ENCODE results near the gene ST7. TPM values are rescaled to one million over a fixed set of nuclear protein-coding genes. Genes with fewer than 3 reads are reported as not detected.

ST7 gene
- polyA plus RNA-seq, 2 of the 4 experiments (the other 2 are of a cell fraction) = 16.2 to 26.0 TPM

DNA sequence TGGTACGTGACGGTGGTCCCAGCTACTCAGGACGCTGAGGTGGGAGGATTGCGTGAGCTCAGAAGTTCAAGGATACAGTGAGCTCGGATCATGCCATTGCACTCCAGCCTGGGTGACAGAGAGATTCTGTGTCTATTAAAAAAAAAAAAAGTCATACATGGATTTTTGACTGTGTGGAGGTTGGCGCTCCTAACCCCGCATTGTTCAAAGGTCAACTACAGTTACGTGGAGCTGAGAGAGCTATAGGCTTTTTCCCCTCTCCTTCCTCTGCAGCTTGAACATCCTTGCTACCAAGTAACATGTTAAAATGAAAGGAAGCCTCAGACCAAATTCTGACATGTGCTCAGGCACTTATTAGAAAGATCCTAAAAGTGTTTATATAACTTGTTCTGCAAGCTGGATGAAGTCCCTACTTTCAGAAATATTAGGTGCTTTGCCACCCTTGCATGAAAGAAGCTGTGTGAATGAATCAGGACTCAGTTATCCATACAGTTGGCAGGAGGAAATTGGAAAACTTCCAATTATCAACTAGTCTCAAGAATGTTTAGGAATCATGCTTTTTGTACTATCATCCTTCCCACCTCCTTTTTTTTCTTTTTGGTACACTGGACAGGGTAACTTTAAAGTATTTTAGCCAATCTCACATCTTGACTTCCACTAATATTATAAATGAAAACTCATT is 12.5 kb upstream of the ST7 start:
- no peaks in the 10 kb centered on the region for H3K4me1 ChIP-seq
- POLR2A ChIA-PET = no interaction called here
- H3K4me2 ChIP-seq = no peak overlapping the region
- no peak for TF ChIP-seq EHF (CRISPR knock-in tag; IDR thresholded peaks at IDR 0.05)
- ATAC-seq = no peak
- no peak overlapping the region for H3K27ac ChIP-seq
- no peaks in the 10 kb centered on the region for H3K9me3 ChIP-seq
- FAIRE-seq = no peak
- WGBS (ENCODE audit: missing lambda C conversion rate) = 82% methylated on average over 8 of the region's 8 CpGs
- no peak overlapping the region for H3K4me3 ChIP-seq
- no peak for DNase-seq (ENCODE audit: low read depth in 1 of 2, low spot score in 1 of 2)
- CTCF ChIA-PET = interaction anchor here (0.6 to 5.6 kb wide), 2 partner anchors 11 to 165 kb away, joined by 3 to 47 read pairs; no protein-coding TSS in a partner anchor

DNA sequence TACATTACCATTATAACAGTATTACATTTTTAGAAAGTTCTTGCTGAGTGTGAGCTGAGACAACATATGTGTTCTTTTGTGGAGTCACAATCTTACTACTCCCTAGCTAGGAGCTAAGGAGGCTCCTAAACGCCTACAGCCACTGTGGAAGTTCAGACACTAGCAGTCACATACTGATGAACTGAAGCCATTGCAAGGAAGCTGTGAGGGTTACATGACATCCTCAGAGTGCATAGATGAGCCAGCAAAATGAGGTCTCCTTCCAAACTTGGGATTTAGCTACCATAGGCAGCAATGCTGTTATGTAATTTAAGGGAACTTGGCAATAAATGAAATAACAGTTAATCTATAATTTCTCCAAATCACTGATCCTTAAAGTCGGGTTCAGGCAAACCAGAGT is 10.8 kb upstream of the ST7 start:
- DNase-seq (ENCODE audit: low read depth in 1 of 2, low spot score in 1 of 2) (no peak), FAIRE-seq (peak; percentile 32), ATAC-seq (no peak)
- Histone ChIP-seq H3K4me2 (no peak overlapping the region), H3K9me3 (no peaks in the 10 kb centered on the region), H3K4me3 (no peak overlapping the region), H3K27ac (no peak overlapping the region), H3K4me1 (no peaks in the 10 kb centered on the region)
- CTCF ChIA-PET = interaction anchor here (1.4 to 5.6 kb wide), 2 partner anchors 11 to 13 kb away, joined by 3 to 47 read pairs; partner anchors contain the start of gene ST7
- POLR2A ChIA-PET = interaction anchor here (0.6 kb wide), 1 partner anchor 12 kb away, joined by 3 read pairs; no protein-coding TSS in a partner anchor
- 61% methylated on average over 2 of the region's 2 CpGs for WGBS (ENCODE audit: missing lambda C conversion rate)
- TF ChIP-seq, protein P1, sequence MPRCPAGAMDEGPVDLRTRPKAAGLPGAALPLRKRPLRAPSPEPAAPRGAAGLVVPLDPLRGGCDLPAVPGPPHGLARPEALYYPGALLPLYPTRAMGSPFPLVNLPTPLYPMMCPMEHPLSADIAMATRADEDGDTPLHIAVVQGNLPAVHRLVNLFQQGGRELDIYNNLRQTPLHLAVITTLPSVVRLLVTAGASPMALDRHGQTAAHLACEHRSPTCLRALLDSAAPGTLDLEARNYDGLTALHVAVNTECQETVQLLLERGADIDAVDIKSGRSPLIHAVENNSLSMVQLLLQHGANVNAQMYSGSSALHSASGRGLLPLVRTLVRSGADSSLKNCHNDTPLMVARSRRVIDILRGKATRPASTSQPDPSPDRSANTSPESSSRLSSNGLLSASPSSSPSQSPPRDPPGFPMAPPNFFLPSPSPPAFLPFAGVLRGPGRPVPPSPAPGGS (IDR thresholded peaks at IDR 0.05) = no peak

DNA sequence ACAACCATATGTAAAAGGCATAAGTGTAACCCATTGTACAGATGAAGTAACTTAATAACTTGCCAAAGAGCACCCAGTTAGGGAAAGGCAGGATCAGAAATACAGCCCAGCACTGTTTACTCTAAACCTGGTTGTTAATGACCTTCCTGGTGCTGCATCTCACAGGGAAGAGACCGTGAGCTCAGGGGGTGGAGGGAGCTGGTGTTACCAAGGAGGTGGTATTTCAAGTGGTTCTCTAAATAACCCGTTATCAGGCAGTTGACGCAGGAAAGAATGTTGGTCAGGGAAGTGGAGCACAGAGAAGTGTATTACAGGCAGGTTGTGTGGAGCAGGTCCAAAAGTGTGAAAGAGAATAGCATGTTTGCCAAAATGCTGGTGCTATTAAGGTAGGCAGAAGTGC is 4.4 kb upstream of the ST7 start:
- ChIA-PET CTCF (interaction anchor here (1.8 kb wide), 1 partner anchor 19 kb away, joined by 5 read pairs; no protein-coding TSS in a partner anchor), POLR2A (no interaction called here)
- H3K4me1 ChIP-seq = peaks cover 10% of the 10 kb centered on the region; the same call in 2 of the 3 replicates
- no peak overlapping the region for H3K27ac ChIP-seq
- no peak overlapping the region for H3K4me2 ChIP-seq
- H3K9me3 ChIP-seq = no peaks in the 10 kb centered on the region
- no peak overlapping the region for H3K4me3 ChIP-seq
- FAIRE-seq (no peak), ATAC-seq (no peak), DNase-seq (ENCODE audit: low read depth in 1 of 2, low spot score in 1 of 2) (no peak)
- no peak for TF ChIP-seq SMC3 (IDR thresholded peaks at IDR 0.05)
- TF ChIP-seq RCOR1 (IDR thresholded peaks at IDR 0.05; ENCODE audit: low read depth, low read length) = no peak
- no peak for TF ChIP-seq FOXS1 (CRISPR knock-in tag; IDR thresholded peaks at IDR 0.05)
- TF ChIP-seq, protein P2, sequence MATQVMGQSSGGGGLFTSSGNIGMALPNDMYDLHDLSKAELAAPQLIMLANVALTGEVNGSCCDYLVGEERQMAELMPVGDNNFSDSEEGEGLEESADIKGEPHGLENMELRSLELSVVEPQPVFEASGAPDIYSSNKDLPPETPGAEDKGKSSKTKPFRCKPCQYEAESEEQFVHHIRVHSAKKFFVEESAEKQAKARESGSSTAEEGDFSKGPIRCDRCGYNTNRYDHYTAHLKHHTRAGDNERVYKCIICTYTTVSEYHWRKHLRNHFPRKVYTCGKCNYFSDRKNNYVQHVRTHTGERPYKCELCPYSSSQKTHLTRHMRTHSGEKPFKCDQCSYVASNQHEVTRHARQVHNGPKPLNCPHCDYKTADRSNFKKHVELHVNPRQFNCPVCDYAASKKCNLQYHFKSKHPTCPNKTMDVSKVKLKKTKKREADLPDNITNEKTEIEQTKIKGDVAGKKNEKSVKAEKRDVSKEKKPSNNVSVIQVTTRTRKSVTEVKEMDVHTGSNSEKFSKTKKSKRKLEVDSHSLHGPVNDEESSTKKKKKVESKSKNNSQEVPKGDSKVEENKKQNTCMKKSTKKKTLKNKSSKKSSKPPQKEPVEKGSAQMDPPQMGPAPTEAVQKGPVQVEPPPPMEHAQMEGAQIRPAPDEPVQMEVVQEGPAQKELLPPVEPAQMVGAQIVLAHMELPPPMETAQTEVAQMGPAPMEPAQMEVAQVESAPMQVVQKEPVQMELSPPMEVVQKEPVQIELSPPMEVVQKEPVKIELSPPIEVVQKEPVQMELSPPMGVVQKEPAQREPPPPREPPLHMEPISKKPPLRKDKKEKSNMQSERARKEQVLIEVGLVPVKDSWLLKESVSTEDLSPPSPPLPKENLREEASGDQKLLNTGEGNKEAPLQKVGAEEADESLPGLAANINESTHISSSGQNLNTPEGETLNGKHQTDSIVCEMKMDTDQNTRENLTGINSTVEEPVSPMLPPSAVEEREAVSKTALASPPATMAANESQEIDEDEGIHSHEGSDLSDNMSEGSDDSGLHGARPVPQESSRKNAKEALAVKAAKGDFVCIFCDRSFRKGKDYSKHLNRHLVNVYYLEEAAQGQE (IDR thresholded peaks at IDR 0.05) = no peak
- TF ChIP-seq, protein P3, sequence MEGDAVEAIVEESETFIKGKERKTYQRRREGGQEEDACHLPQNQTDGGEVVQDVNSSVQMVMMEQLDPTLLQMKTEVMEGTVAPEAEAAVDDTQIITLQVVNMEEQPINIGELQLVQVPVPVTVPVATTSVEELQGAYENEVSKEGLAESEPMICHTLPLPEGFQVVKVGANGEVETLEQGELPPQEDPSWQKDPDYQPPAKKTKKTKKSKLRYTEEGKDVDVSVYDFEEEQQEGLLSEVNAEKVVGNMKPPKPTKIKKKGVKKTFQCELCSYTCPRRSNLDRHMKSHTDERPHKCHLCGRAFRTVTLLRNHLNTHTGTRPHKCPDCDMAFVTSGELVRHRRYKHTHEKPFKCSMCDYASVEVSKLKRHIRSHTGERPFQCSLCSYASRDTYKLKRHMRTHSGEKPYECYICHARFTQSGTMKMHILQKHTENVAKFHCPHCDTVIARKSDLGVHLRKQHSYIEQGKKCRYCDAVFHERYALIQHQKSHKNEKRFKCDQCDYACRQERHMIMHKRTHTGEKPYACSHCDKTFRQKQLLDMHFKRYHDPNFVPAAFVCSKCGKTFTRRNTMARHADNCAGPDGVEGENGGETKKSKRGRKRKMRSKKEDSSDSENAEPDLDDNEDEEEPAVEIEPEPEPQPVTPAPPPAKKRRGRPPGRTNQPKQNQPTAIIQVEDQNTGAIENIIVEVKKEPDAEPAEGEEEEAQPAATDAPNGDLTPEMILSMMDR (IDR thresholded peaks at IDR 0.05) = no peak
- no peak for TF ChIP-seq HOXB13 (CRISPR knock-in tag; IDR thresholded peaks at IDR 0.05; ENCODE audit: low read depth)
- TF ChIP-seq CEBPB (IDR thresholded peaks at IDR 0.05) = no peak
- TF ChIP-seq, protein P4, sequence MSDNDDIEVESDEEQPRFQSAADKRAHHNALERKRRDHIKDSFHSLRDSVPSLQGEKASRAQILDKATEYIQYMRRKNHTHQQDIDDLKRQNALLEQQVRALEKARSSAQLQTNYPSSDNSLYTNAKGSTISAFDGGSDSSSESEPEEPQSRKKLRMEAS (IDR thresholded peaks at IDR 0.05) = no peak
- 82% methylated on average over 3 of the region's 3 CpGs for WGBS (ENCODE audit: missing lambda C conversion rate)
